ENCODE results near the gene HNRNPH1. TPM values are rescaled to one million over a fixed set of nuclear protein-coding genes. Genes with fewer than 3 reads are reported as not detected.

Gene HNRNPH1, protein sequence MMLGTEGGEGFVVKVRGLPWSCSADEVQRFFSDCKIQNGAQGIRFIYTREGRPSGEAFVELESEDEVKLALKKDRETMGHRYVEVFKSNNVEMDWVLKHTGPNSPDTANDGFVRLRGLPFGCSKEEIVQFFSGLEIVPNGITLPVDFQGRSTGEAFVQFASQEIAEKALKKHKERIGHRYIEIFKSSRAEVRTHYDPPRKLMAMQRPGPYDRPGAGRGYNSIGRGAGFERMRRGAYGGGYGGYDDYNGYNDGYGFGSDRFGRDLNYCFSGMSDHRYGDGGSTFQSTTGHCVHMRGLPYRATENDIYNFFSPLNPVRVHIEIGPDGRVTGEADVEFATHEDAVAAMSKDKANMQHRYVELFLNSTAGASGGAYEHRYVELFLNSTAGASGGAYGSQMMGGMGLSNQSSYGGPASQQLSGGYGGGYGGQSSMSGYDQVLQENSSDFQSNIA
- 268 and 297 TPM in 2 replicates for total RNA-seq

DNA sequence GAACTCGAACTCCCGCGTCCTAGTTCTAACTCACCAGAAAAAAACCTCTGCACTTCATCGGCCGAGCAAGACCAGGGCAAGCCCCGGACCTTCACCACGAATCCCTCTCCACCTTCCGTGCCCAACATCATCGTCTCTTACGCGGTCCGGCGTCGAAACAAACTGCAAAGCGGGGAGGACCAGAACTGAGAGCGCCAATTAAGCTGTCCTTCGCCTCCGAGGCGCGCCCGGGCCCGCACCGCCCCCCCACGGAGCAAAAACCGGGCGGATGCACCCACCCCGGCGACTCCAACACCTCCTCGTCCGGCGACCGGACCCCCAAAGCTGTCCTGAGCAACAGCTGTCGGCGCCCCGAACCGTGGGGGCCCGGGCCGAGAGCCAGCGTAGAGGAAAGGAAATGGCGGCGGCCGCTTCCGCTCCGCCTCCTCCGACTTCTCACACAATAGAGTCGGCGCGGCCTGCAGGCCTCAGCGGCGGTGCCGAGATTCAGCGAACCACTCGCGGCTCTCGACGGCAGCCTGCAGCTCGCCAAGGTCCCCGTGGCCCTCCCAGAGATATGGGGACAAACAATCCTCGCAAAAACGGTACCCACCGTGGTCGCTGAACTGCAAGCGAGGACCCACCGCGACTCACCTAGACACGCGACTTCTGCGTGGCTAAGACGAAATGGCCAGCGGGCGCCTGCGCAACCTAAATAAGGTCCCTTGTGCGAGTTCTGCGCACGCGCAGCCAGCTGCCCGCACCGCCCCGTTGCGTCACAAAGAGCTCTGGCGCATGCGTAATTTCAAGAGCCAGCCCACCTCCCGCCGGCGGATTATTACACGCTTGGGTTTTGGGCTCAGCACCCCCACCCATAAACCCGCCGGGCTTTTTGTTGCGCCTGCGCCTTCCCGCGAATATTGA lies at the start of gene HNRNPH1:
Gene HNRNPH1, minus strand, starts transcription at position 669 of the 903 bp plus-strand sequence. Its CDS starts 538 bp downstream, at position 131.

Other genes starting within 250 kb of the HNRNPH1 start
- gene RUFY1, start 73.1 kb downstream of the HNRNPH1 start, total RNA-seq, result 37.5 and 41.9 TPM in 2 replicates
- gene CBY3, start 57.4 kb upstream of the HNRNPH1 start, total RNA-seq, result not detected in 2 replicates
- 635 and 679 TPM in 2 replicates for gene CANX, start 75.3 kb upstream of the HNRNPH1 start, total RNA-seq
- 4.8 and 6.2 TPM in 2 replicates for gene MAML1, start 109.2 kb upstream of the HNRNPH1 start, total RNA-seq
- 1.1 TPM in 1 of 2 replicates, not detected in the other for gene LTC4S, start 170.3 kb upstream of the HNRNPH1 start, total RNA-seq
- 217 and 225 TPM in 2 replicates for gene MGAT4B, start 183.2 kb upstream of the HNRNPH1 start, total RNA-seq
- gene SQSTM1, start 197.2 kb upstream of the HNRNPH1 start, total RNA-seq, result 645 and 760 TPM in 2 replicates
- gene MRNIP, start 235.1 kb upstream of the HNRNPH1 start, total RNA-seq, result 9.4 and 10.6 TPM in 2 replicates

Data from tracheal epithelial cell (primary cell).